Liver (tissue), 3 donors: Measurements from ENCODE around the gene SMU1.

Source experiments
- CTCF ChIP-seq: fragments of 150-350 bp; IDR thresholded peaks from 2 replicates; pipeline ENCODE4 v1.5.1; 2017; ENCODE audit warnings: improper control_type of control experiment, low read depth, low read length; ENCODE audit not compliant: missing input control
- EGR1 ChIP-seq, 2 donors: IDR thresholded peaks; 2 replicates each; pipeline ENCODE4 v1.6.1; 2016 to 2018; ENCODE audit warnings: antibody characterized with exemption in 2 of 2, low read depth in 2 of 2
- JUND ChIP-seq, 2 donors: IDR thresholded peaks; 2 replicates each; pipeline ENCODE4 v1.6.1; 2016; ENCODE audit warnings: antibody characterized with exemption in 2 of 2
- donor health status: healthy.
- donor health status: healthy.

DNA sequence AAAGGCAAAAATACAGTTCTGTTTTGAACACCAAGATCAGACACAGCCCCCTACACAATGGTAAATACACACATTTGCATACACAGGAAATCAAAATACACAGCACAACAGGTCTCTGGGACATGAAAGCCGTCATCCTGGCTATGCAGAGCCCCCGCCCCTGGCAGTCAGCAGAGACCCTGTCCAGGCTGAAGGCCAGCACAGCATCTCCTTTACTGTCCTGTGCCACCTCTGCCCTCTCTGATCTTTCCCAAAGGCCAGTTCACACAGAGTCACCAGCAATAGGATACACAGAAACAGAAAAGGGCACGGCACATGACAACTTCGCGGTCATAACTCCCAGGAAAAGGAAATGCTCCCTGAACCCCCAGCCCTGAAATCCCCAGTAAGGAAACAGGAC, 34.2 kb upstream of the SMU1 start:
- TF ChIP-seq JUND (IDR thresholded peaks at IDR 0.05) = no peak
- no peak for TF ChIP-seq EGR1 (IDR thresholded peaks at IDR 0.05; ENCODE audit: low read depth in 2 of 2)
- TF ChIP-seq CTCF = no peak
